HG03135 (cell line): ENCODE data around the gene FGR.

Experiments
- ATAC-seq: cut with Tn5 transposase; IDR thresholded peaks from one replicate; pipeline ENCODE4 v1.9.1; 2021; ENCODE audit warnings: mild to moderate bottlenecking, moderate library complexity; ENCODE audit not compliant: unreplicated experiment

Gene FGR

DNA sequence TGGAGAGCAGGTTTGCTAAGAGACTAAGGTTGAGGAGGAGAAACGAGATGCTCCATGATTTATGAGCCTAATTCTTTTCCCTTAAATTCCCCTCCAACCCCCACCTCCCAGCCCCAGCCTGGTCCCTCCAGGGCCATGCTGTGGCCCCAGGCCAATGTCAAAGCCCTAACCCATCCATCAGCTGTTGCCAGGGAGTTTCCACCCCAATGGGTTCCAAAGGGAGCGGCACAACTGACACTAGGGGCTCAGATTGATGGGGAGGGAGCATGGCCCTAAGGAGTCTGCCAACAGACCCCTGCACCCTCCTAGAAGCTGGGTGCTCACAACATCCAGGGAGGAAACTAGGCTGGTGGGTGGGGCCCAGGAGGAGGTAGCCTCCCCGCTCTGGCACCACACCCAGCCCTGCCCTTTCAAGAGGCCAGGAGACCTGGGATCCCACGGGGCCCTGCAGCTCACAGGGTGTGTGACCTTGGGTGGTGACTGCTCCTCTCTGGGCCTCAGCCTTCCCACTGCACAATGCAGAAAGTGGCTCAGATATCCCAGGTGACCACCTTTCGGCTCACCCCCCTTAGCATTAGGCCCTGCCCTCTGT is 44.0 kb downstream of the FGR start:
- no peak for ATAC-seq

DNA sequence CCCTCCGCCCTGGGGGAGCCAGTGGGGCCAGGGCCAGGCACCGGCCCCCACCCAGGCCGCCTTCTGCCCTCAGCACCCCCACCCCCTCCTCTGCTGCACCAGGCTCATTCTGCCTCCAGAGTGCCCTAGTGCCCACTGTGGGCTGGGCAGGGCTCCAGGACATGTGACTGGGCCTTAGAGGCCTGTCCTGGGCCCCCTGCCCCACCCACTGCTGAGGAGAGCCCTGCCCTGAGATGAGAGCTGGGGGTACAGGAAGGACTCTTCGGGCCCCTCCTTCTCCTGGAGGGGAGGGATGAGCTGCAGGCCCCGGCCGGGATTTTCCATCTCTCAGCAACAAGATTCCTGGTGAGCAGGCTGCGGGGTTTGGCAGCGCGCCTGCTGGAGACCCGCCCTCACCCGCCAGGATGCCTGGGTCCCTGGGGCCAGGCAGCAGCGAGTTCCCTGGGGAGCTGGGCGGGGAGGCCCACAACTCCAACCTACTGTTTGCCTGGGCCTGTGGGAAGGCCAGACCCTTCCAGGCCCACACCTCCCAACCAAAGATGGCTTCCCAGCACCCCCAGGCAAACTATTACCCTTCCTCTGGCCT is 45.1 kb downstream of the FGR start:
- no peak for ATAC-seq

DNA sequence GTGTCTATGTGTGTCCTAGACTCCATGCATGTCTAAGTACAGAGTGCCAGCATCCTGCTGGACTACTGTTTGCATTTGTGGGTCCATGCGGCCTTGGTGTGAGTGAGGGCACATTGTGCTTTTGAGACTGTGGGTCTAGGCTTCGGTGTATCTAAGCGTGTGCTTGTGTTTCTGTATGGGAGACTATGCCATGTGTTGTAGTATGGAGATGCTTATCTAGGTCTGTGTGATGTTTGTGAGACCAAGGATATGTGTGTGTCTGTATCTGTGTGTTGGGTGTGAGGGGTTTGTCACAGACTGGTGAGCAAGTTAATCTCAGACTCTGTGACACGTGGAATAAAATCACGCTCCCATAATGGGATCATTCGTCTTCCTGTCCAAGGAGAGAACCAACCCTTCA is 45.5 kb downstream of the FGR start:
- no peak for ATAC-seq

DNA sequence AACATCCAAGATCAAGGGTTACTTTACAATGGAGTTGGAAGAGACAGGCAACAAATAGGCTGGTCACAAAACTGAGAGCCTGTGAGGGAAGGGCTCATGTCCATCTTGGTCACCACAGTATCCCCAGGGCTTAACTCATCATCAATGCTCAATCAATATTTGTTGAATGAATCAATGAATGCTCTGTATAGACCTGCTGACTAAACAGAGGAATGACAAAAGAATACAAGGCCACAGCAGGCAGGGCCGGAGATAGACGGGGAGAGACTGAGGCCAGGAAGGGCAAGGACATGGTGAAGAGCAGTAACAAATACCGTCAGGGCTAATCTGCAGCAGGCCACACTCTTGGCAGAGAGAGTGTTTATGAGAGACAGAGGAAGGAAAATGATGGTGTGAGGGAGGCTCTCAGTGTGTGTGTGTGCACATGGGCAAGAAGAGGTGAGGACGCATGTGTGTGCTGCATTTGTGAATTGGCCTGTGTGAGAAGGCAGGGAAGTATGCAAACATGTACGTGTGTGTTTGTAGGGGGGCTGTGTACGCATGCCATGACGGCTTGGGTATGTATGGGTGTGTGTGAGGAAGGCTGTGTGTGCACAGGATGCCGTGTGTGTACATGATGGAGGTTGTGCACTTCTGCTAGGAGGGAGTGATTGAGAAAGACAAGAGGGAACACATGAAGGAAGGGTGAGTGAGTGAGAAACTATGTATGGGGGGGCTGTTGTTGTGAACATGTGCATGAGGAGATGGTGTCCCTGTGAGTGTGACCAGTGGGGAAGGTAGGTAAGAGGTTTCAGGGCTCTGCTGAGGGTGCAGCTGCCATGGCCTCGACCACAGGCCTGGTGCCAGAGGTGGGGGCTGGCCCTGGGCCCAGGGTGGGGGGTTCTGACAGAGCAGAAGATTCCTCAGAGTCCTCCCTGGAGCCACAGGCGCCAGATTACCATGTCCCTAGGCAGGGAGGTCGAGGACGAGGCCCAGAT is 46.4 kb downstream of the FGR start:
- no peak for ATAC-seq

DNA sequence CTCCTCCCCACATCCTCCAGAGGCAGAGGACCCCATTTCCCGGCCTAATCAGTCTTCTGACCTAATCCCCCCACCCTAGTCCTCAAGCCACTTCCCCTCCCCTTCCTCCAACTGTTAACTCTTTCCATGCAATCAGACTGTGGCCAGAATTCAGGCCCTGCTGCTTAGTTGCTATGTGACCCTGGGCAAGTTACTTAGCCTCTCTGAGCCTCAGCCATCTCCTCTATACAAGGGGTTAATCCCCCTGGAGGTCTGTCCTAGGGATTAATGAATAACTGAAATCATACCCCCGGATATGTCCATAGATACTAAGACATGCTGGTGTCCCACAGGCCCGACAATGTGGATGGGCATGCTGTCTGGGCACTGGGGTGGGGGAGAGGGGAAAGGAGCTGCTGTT is 49.3 kb downstream of the FGR start:
- ATAC-seq, result no peak

DNA sequence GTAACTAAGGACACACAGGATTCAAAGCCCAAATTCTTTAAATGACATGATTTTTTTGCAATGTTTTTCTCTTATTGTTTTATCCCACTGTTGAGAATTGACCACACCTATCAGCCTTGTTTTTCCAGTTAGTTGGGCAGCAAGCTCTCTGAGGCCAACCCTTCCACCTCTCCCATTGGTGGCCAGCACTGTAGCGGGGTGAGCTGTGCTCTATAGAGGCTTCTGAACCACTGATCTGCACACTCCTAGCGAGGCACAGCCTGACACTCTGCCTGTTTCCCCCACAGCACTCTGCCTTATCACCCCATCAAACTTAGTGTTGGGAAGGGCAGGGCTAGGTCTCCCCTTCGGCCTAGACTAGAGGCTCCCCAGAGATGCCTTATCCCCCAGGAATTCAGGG is 50.5 kb downstream of the FGR start:
- ATAC-seq, result no peak

DNA sequence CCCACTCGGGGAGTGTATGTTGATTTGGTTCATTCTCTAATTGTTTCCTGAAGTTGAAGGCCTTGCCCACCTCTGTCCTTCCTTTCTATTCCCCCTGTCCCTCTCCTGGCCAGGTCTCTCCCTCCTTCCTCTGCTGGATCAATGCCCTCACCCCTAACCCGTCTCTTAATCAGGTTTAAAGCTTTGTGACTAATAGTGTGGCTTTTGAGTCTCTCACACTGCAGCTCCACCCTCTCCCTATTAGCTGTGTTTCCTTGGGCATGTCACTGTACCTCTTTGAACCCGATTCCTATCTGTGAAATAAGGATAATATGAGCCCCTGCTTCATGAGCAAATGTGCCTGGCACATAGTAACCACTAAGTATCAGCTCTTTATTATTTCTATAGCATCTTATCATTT is 51.5 kb downstream of the FGR start:
- no peak for ATAC-seq

DNA sequence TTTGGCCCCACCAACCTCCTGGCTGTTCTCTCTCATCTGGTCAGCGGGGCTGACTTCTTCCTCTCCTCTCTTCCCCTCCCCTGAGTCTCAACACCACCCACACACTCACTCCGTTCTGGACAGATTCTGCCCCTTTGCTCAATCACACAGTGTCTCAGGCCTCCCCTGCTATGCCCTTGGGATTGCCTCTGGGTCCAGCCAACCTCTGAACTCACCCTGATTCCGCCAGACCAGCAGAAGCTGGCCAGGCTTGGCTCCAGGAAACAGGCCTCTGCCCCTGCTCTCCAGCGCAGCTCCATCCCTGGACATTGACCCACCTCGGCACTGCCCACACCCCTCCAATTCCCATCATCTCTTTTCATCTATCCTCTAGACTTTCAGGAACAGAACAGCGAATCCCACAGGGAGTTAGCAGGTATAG is 53.2 kb downstream of the FGR start:
- no peak for ATAC-seq

DNA sequence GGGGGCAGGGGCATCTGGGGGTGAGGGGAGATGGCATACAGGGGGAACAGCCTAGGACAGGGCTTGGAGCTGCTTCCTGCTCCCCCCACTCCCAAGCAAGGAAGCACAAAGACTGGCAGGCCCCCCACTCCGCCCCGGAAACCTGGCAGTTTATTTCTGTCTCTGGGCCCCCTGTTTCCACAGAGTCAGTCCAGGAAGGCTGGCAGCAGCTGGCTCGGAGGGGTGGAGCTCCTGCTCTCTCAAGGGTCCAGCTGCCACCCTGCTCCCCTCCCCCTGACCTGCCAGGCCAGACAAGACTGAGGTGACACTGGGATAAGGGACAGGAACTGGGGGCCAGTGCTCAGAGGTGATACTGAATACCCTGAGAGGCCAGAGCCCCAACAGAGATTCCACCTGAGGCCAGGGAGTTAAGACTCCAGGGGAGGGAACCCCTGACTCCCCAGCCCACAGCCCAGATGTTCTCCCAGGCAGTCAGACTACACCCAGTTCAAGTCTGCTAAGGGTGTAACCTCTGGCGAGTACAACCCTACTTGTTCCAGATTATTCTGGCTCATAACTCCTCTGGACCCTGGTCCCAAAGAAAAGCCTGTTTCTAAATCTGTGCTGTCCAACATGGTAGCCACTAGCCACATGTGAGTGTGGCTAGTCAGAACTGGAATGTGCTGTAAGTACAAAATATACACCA is 57.3 kb downstream of the FGR start:
- ATAC-seq, result no peak

DNA sequence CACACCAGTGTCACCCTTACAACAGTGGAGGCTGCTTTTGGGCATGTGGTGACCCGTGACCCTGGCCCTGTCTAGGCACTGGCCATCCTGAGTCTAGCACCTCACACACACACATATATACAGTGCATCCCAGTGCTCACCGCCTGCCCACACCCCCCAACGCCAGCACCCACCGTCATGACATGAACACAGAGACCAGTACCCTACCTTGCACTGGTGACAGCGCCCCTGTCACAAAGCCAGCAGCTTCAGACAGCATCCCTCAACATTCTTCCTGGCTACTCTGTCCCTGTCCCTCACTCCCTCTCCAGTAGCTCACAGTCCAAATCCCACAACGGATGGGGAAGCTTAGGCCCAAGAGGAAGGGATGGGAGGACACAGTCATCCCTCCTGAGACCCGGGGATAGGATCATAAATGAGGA is 58.2 kb downstream of the FGR start:
- ATAC-seq, result no peak

DNA sequence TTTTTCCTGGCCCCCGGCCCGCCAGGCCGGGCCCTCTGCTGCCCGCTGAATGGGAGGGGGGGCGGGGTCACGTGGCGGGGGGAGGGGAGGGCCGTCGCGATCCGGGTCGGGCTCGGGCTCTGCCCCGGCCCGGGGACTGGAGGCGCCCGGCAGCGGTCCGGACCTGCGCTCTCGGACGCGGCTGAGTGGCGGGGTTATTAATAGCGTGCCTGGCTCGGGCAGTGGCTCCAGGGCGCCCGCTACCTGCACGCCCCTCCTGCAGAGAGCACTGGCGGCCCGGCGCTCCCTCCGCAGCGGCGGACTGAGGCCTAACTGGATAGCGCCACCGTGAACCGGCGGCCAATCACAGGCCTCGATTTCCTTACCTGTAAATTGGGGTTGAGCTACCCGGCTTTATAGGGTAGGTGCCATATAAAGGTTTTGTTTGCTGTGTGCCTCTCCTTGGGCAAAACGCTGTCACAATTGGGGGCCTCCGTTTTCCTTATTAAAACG is 59.1 kb downstream of the FGR start:
- ATAC-seq, result no peak

DNA sequence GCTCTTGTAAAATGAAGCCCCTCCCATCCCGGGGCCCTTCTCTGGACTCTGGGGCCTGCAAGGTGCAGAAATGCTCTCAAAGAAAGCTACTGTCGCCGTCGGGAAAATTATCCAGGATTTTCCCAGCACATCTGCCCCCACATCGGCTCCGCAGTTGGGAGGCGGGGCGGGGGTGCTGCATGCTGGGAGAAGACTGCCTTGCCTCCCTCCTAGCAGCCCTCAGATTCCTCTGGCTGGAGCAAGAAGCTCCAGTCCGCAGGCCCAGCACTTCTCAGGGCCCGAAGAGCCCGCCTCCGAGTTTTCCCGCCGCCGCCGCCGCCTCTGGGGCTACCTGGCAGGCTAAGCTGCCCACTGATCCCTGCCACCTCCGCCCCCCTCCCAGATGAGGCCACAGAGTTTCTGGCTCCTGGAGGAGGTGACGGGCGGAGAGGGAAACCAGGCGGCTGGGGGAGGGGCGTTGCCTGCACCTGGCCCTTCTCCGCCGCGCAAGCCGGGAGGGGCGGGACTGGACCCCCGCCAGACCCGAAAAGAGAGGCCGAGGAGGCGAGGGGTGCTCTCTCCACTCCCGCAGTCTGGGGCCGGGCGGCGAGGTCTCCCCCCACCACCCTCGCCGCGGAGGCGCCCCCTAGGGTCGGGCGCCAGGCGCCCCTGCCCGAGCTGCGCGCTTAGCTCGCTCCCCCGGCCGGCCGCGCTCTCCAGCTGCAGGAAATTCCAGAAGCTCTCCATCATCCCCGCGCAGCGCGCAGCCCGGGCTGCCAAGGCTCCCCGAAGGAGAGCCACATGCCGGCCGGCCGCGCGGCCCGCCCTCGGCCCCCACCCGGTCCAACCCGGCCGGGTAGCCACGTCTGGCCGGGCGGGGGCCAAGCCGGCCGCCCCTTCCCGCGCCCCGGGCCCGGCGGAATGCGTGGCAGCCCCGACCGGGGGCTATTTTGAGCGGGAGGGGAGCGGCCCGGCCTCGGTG is 59.8 kb downstream of the FGR start:
- ATAC-seq, result no peak

DNA sequence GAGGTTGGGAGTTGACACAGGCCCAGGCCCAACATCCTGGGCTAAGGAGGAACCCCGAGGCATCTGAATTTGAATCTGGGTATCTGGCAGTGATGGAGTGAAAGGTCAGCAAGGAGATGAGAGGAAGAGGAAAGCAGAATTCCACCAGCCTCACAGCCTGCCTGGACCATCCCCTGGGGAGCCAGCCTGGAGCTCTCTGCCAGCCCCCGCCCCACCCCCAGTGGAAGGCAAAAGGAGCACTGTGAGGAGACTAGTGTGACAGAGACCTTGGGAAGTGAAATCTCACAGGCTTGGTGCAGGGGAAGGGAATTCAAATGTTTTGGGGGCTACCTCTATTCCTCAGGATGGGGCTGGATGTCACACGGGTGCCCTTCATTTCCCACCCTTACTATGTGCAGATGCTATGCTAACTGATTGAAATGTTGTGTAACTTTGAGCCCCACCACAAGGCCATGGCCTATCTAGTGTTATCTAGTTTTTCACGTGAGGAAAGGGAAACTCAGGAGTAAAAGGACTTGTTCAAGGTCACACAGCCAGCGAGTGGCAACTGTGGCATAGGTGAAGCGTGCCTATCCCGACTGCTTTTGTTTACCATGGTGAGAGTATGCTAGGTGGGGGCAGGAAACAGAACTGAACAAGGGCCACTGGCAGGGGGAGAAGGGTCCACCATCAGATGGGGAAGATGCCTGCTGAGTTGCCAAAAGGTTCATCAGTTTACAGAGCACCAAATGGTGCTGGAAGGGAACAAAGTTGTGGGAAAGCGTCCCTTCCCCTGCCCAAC is 60.8 kb downstream of the FGR start:
- no peak for ATAC-seq

DNA sequence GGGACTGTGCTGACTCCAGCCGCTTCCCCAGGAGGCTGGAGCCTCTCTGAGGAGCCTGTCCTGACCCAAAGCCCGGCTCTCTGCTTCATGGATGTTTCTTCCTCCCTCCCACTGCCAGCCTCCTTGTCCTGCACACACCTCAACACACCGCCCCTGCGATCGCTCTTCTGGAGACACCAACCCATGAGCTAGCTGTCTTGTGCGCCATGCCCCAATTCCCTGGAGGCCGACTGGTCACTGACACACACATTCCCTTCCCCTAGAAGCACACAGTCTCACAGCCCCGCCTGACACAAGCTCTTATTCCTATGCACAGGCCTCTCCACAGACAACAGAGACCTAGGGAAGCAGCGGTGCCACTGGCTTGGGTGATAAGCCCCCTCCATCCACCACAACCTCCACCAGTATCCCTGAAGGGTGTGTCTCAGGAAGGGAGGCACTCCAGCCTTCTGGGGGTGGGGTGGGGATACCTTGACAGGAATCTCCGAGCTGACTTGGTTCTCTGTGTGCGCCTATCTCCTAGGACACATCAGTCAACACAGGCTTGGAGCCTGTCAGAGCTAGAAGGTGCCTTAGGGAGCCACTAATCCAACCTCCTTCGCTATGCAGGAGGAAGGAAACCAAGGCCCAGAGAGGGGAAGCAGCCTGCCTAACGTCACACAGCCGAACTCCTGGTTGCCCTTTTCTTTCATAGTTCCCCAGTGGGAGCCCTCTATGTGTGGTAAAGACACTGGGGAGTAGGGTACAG is 62.1 kb downstream of the FGR start:
- no peak for ATAC-seq

DNA sequence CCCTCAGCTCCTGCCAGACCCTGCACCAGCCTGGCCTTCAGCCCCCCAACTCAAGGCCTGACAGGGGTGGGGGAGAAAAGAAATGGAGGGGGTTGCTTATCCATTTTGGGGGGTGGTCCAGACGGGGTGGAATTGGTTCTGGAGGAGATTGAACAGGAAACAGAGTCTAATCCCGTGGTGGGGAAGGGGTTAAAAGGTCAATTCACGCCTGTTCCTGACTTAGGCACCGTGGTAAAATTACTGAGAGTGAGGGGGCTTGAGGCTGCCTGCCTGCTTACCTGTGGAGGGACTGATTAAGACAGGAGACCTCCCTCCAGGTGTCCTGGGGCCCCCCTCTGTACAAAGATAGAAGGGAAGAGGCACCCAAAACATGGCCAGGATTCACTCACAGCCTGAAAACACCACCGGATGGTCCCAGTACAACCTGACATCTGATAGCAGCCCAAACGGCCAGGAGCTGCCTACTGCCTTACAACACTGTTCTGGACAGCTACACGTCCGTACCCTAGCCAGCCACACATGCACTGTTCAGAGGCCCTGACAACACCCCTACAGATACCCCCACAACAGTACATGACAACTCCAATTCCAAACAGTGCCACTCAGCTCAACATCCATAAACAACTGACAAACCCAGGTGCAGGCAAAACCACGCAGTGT is 62.8 kb downstream of the FGR start:
- ATAC-seq, result no peak

DNA sequence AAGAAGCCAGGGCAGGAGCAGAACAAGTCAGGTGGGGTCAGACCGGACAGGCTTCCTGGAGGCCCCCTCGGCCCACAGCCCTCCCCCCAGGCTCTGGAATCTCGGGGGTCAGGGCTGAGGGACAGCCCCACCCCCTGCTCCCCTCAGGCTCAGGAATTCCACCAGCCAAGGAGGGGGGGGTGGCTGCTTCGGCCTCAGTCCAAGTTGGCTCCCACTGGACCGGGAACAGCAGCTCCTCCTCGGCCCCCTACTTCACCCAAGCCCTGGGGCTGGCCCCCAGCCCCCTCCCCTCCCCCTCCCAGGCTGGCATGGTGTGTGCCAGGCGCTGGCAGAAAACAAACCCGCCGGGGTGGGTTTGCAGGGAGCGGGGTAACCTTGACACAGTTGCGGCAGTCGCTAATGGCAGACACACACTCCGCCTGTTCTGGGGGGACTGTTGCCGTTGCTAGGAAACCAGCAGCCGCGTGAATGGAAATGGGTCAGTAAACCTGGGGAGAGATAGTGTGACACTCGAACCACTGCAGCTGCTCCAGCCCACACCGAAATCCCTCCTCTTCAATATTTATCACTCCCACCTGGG is 63.5 kb downstream of the FGR start:
- no peak for ATAC-seq

DNA sequence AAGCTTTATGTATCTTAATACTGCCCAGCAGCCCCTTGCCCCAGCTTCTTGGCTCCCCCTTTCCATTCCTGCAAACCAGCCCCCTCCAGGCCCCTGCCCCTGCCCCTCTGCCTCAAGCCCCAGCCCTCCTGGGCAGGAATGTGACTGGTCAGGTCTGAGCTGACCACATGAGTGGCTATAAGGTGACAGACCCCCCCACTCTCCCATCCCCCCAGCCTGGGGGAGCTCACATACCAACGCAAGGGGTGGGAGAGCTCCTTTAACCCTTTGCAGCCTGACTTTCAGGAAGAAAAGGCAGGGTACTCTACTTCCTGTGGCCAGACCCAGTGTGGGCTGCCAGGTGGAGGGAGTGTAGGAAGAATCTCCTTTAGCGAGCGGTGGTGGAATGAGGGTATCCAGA is 64.2 kb downstream of the FGR start:
- ATAC-seq, result no peak

DNA sequence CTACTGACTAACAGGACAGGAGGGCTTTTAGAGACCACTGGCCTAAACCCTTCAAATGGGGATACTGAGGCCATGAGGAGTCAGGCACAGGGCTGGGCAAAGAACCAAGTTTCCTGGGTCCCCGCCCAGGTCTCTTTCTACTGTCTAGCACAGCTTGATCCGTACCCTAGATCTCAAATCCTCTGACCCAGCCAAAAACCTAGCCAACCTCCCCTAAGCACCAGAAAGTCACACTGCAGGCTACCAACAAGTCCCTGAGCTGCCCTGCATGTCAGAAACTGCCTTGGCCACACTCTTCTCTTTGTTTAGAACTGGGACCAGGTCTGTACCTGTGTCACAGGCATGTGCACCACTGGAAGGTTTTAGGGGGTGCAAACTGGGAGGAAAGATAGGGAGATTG is 64.6 kb downstream of the FGR start:
- no peak for ATAC-seq
